Spleen (tissue), 11 donors: Measurements from ENCODE around the gene CHAMP1. TPM values are rescaled to one million over a fixed set of nuclear protein-coding genes. Genes with fewer than 3 reads are reported as not detected.
"Not testable (repeated sequence)": the region's sequence is repeated elsewhere in the genome, so short reads cannot be mapped to it uniquely, and the experiment has no call there.

Source experiments
- DNase-seq: peaks from one replicate; pipeline ENCODE4 v3.0.0-alpha.2; 2020
- H3K27ac ChIP-seq, 8 donors: fragments of 200-600 bp; sonication (generic) in 7 of 8; 1 replicate in 4 of 8; 2 replicates in 4 of 8; pipeline versions ENCODE4 v1.5.0 to v1.8.0; 2016 to 2021; ENCODE audit warnings: inconsistent platforms in 4 of 8, mild to moderate bottlenecking in 4 of 8, moderate library complexity in 1 of 8
- H3K27me3 ChIP-seq, 7 donors: fragments of 200-600 bp; sonication (generic) in 6 of 7; replicated peaks in 1 of 7; 1 replicate in 4 of 7; 2 replicates in 3 of 7; pipeline versions ENCODE4 v1.5.0 to v1.8.0; 2016 to 2021; ENCODE audit warnings: inconsistent platforms in 3 of 7, mild to moderate bottlenecking in 1 of 7
- H3K36me3 ChIP-seq, 6 donors: fragments of 200-600 bp; sonication (generic) in 5 of 6; 1 replicate in 4 of 6; 2 replicates in 2 of 6; pipeline versions ENCODE4 v1.5.0 to v1.8.0; 2016 to 2021; ENCODE audit warnings: inconsistent platforms in 2 of 6
- H3K4me1 ChIP-seq, 6 donors: fragments of 200-600 bp; sonication (generic) in 5 of 6; 1 replicate in 3 of 6; 2 replicates in 3 of 6; pipeline versions ENCODE4 v1.5.0 to v1.8.0; 2016 to 2021; ENCODE audit warnings: inconsistent platforms in 3 of 6
- H3K4me3 ChIP-seq, 8 donors: fragments of 200-600 bp; sonication (generic) in 7 of 8; 1 replicate in 4 of 8; 2 replicates in 4 of 8; pipeline versions ENCODE4 v1.5.0 to v1.8.0; 2016 to 2021; ENCODE audit warnings: inconsistent platforms in 4 of 8, mild to moderate bottlenecking in 4 of 8, moderate library complexity in 2 of 8
- H3K9me3 ChIP-seq, 8 donors: fragments of 200-600 bp; sonication (generic) in 7 of 8; 1 replicate in 4 of 8; 2 replicates in 4 of 8; pipeline versions ENCODE4 v1.5.0 to v1.8.0; 2016 to 2021; ENCODE audit warnings: inconsistent platforms in 4 of 8
- POLR2A ChIP-seq, 3 donors: fragments of 450-650 bp; IDR thresholded peaks; one replicate each; pipeline ENCODE4 v1.5.1; 2017; ENCODE audit warnings: antibody characterized with exemption in 3 of 3, mild to moderate bottlenecking in 1 of 3
- POLR2AphosphoS5 ChIP-seq, 3 donors: sonication (generic); formaldehyde crosslinking; IDR thresholded peaks; one replicate each; pipeline ENCODE4 v1.5.1; 2017; ENCODE audit warnings: antibody characterized with exemption in 3 of 3
- WGBS, 5 donors: extraction: QIAGEN DNeasy Blood & Tissue Kit in 3 of 5; methylation state at CpG; one replicate each; pipeline versions ENCODE4 v1.1.5 to v1.1.7; 2013 to 2018; 5-methylcytosine and 5-hydroxymethylcytosine counted together
- intact Hi-C: fragments of 100-400 bp; cut with DNase I; formaldehyde crosslinking; loops from one replicate; pipeline ENCODE4 v1.15.0; 2023; ENCODE audit warnings: low total_unique reads
- polyA plus RNA-seq, 3 donors: library from polyadenylated mRNA; stranded (reverse); fragments of 200-250 nt; gene quantifications; one replicate each; pipeline ENCODE4 v1.2.1, GENCODE V29; 2013
- total RNA-seq, 7 donors: library from RNA; depleted of rRNA in 3 of 7; stranded (reverse); fragments of >200 nt in 3 of 7; fragmentation: NEBNext Ultra II Directional in 4 of 7; extraction: Animal tissue kit (Norgen Biotek cat#: 25700) in 4 of 7; gene quantifications; one replicate each; pipeline versions ENCODE4 v1.1.0 to v1.2.1, GENCODE V29; 2016 to 2021
- TF ChIP-seq, protein P1 (sequence below), 11 experiments: fragments of 200-600 bp in 7 of 11; fragments of 450-650 bp in 4 of 11; sonication (generic) in 4 of 11; IDR thresholded peaks in 8 of 11; conservative IDR thresholded peaks in 3 of 11; 1 replicate in 7 of 11; 2 replicates in 4 of 11; pipeline versions ENCODE4 v1.4.0 to v1.8.0; 2016 to 2021; ENCODE audit warnings: antibody characterized with exemption in 11 of 11, inconsistent platforms in 4 of 11, mild to moderate bottlenecking in 1 of 11
- donor health status: healthy with polysubstance abuse.
- donor health status: DM: no; HTN: no; CAD: no; lungs with moderate emphysema.
- donor health status: DM: no; HTN: no; CAD: no.
- donor health status: Bipolar disorder and iron deficiency.
- donor health status: healthy.
- donor health status: DM: no; HTN: no; CAD: no.
- donor health status: DM: yes; HTN: yes; CAD: no.

The CHAMP1 gene
- total and polyA plus RNA-seq, 10 donors: 3.8 to 49.8 (median 22.0) TPM

GRCh38 chr13:114339857-114340534 is 25.7 kb downstream of the CHAMP1 start:
- H3K27ac ChIP-seq: no peak overlapping the region
- no peaks in the 10 kb centered on the region for H3K9me3 ChIP-seq
- H3K4me3 ChIP-seq: no peak overlapping the region
- DNase-seq: no peak
- WGBS, 5 donors: 39 to 47% (median 41%) methylated on average over 10 of the region's 10 CpGs
- H3K4me1 ChIP-seq: peaks cover 0 to 20% (median 0%) of the 10 kb centered on the region in 6 donors
- no peaks in the 10 kb centered on the region for H3K27me3 ChIP-seq
- intact Hi-C loops: no loop called here
- no peak for TF ChIP-seq POLR2AphosphoS5 (IDR thresholded peaks at IDR 0.05)
- TF ChIP-seq, protein P1, sequence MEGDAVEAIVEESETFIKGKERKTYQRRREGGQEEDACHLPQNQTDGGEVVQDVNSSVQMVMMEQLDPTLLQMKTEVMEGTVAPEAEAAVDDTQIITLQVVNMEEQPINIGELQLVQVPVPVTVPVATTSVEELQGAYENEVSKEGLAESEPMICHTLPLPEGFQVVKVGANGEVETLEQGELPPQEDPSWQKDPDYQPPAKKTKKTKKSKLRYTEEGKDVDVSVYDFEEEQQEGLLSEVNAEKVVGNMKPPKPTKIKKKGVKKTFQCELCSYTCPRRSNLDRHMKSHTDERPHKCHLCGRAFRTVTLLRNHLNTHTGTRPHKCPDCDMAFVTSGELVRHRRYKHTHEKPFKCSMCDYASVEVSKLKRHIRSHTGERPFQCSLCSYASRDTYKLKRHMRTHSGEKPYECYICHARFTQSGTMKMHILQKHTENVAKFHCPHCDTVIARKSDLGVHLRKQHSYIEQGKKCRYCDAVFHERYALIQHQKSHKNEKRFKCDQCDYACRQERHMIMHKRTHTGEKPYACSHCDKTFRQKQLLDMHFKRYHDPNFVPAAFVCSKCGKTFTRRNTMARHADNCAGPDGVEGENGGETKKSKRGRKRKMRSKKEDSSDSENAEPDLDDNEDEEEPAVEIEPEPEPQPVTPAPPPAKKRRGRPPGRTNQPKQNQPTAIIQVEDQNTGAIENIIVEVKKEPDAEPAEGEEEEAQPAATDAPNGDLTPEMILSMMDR (IDR thresholded peaks at IDR 0.05 in 8 of 11, conservative IDR thresholded peaks at IDR 0.05 in 3 of 11): peak; percentile 22 to 73 (median 55)
- TF ChIP-seq POLR2A (IDR thresholded peaks at IDR 0.05): no peak
- no peaks in the 10 kb centered on the region for H3K36me3 ChIP-seq

- intact Hi-C loops: no loop called here
- H3K4me1 ChIP-seq: peaks cover 0 to 20% (median 0%) of the 10 kb centered on the region in 6 donors
- TF ChIP-seq POLR2A (IDR thresholded peaks at IDR 0.05) (no peak), POLR2AphosphoS5 (IDR thresholded peaks at IDR 0.05) (no peak)
- TF ChIP-seq, protein P1 (IDR thresholded peaks at IDR 0.05 in 8 of 11, conservative IDR thresholded peaks at IDR 0.05 in 3 of 11): no peak
- H3K9me3 ChIP-seq: no peaks in the 10 kb centered on the region
- H3K36me3 ChIP-seq: no peaks in the 10 kb centered on the region
- WGBS, 5 donors: 72 to 82% (median 74%) methylated on average over 14 of the region's 14 CpGs
- H3K27me3 ChIP-seq: peaks cover 0 to 3% (median 0%) of the 10 kb centered on the region in 7 donors
- H3K4me3 ChIP-seq: no peak overlapping the region
- no peak overlapping the region for H3K27ac ChIP-seq
- DNase-seq: no peak
These were observed 26.9 kb downstream of the CHAMP1 start for GRCh38 chr13:114341003-114341777.

- H3K9me3 ChIP-seq, H3K4me3 ChIP-seq, DNase-seq, intact Hi-C loops, H3K27ac ChIP-seq, H3K4me1 ChIP-seq, H3K36me3 ChIP-seq: not testable (repeated sequence)
- peaks cover 0 to 44% (median 7%) of the 10 kb centered on the region in 7 donors for H3K27me3 ChIP-seq
- 56 to 76% (median 70%) methylated on average over 2 to 3 of the region's 3 CpGs for WGBS, 5 donors
These were observed 33.0 kb downstream of the CHAMP1 start for GRCh38 chr13:114347256-114347655.

DNA sequence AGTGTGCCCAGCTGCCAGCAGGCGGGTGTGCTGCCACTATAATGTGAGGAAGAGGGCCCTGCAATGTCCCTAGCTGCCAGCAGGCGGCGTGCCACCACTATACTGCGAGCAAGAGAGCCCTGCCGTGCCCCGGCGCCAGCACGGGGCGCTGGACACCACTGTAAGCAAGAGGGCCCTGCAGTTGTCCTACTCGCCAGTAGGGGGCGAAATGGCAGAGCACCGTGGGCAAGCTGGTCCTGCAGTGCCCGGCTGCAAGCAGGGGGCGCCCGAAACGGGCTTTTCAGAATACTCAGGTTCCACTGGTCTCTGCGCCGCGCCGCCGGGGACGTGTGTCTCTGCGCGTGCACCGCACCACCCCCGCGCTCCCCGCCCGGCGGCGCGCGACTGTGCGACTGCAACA is 38.5 kb downstream of the CHAMP1 start:
- not testable (repeated sequence) for DNase-seq
- TF ChIP-seq, protein P1 (IDR thresholded peaks at IDR 0.05 in 8 of 11, conservative IDR thresholded peaks at IDR 0.05 in 3 of 11): peak in 4 of 11 experiments; percentile 18 to 43 (median 34)
- H3K27me3 ChIP-seq: peaks cover 0 to 28% (median 7%) of the 10 kb centered on the region in 7 donors

DNA sequence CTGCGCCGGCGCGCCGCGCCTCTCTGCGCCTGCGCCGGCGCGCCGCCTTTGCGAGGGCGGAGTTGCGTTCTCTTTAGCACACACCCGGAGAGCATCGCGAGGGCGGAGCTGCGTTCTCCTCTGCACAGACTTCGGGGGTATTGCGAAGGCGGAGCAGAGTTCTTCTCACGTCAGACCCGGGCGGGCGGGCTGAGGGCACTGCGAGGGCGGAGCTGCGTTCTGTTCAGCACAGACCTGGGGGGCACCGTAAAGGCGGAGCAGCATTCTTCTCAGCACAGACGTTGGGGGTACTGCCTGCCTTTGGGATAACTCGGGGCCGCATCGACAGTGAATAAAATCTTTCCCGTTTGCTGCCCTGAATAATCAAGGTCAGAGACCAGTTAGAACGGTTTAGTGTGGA is 39.1 kb downstream of the CHAMP1 start:
- H3K4me3 ChIP-seq, H3K27ac ChIP-seq, intact Hi-C loops, H3K9me3 ChIP-seq, H3K36me3 ChIP-seq, DNase-seq, H3K4me1 ChIP-seq: not testable (repeated sequence)
- 82 to 86% (median 84%) methylated on average over 33 to 38 of the region's 38 CpGs for WGBS, 5 donors
- H3K27me3 ChIP-seq: peaks cover 0 to 22% (median 7%) of the 10 kb centered on the region in 7 donors

More for the DNA sequence above, 38.5 kb downstream of the CHAMP1 start:
- H3K4me1 ChIP-seq, H3K9me3 ChIP-seq, H3K4me3 ChIP-seq, H3K27ac ChIP-seq, intact Hi-C loops, H3K36me3 ChIP-seq: not testable (repeated sequence)
- WGBS, 5 donors: 69 to 79% (median 78%) methylated on average over 14 to 34 of the region's 34 CpGs
